AG08395 (cell line): ENCODE data around the gene RAI14.

ENCODE experiments used
- DNase-seq: peaks from one replicate; pipeline ENCODE4 v3.0.0; 2012; ENCODE audit warnings: mixed read lengths, low spot score

Gene RAI14

DNA sequence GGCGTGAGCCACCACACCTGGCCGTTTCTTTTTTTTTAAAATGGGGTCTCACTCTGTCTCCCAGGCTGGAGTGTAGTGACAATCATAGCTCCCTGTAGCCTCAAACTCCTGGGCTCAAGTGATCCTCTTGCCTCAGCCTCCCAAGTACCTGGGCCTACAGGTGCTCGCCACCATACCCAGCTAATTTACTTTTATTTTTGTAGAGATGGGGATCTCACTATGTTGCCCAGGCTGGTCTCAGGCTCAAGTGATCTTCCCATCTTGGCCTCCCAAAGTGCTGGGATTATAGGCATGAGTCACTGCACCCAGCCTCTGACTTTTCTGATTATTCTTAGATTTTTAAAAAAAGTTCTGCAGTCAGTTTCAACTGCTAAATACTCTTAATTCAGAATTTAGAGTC is 21.3 kb downstream of the RAI14 start:
- no peak for DNase-seq

DNA sequence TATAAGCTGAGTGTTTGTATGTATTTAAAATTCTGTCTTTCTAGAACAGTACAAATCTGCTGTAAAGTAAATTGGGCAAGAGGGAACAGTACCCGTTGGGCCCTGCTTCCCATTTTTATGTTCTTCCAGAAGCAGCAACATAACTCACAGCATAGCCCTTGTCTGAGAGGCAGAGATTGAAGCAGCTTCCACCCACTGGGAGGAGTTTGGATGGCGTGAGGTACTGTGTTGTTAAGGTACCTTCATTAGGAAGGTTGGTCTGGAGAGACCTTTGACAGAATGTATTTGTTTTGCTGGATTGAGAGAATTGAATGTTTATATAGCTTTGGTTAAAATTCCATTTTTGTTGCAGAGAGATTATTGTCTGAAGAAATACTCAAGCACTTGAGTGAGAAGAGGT is 24.8 kb downstream of the RAI14 start:
- DNase-seq, result no peak

GRCh38 chr5:34682926-34683623 is 26.9 kb downstream of the RAI14 start:
- DNase-seq, result no peak

GRCh38 chr5:34684281-34684979 is 28.3 kb downstream of the RAI14 start:
- peak; percentile 21 for DNase-seq

GRCh38 chr5:34684980-34685352 is 28.8 kb downstream of the RAI14 start:
- no peak for DNase-seq

DNA sequence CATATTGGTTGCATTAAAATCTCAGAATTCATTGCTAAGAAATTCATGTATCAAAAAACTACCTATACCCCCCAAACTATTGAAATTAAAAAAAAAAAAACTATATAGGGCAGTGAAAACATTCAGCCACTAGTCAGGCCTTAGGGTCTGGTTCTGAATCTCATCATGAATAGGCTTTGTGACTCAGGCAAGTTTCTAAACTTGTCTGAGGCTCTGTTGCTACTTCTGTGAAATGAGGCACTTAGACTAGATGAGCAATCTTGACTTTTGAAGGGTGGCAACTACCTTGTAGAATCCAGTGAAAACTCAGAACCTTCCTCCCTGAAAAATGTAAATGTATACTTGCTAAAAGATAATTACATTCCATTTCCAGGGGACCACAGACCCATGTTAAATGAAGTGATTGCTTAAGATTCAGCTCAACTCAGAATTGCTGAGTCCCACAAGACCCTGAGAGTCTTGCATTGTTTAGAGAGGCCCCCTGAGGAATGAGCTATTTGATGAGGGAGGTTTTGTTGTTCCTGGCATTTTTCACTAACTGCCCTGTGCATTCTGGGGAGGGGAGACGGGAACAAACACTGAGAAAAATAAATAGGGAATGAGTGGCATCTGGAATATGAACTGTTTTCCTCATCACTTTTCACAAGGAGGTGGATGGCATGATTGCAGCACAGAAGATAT is 29.5 kb downstream of the RAI14 start:
- peak; percentile 38 for DNase-seq

- DNase-seq, result peak; percentile 63
Measured at GRCh38 chr5:34686762-34687268, 30.7 kb downstream of the RAI14 start.

- DNase-seq, result no peak
Measured at GRCh38 chr5:34687269-34688011, 31.3 kb downstream of the RAI14 start.

- DNase-seq, result no peak
Measured at GRCh38 chr5:34688015-34688810, 32.1 kb downstream of the RAI14 start.

- no peak for DNase-seq
Measured at GRCh38 chr5:34690301-34690700, 34.2 kb downstream of the RAI14 start.

DNA sequence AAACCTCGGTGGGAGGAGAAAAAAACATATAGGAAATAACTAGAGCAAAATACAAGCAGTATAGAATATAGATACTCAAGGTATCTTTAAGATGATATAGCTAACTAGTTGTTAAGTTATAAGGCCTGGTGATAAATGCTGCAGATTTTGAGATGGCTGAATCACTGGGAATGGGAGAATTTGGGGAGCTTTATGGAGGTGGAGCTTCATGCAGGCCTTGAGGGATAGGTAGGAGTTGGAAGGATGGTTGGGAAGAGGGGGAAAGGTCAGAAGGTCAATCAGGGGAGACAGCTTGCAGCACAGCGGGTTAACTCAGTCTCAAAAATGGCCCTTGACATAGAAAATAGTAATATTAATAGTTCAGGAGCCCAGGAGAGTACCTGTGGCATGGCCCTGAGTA is 34.8 kb downstream of the RAI14 start:
- no peak for DNase-seq

DNA sequence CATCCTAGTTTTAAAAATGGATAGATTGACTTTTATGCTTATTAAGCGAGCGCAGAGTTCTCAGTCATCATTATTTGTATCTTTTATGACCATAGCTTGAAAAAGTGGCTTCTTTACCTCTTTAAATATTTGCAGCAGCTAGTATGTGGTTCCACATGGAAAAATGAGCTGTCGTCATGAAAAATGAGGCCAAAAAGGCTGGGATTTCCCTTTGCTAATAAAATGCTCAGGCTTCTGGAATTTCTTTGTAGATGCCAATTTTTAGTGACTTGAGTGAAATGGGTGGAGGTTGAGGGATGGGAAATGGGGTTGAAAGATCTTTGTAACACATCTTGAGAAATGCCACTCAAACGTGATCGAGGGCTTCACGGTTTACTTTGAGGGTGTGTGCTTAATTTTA is 35.2 kb downstream of the RAI14 start:
- peak; percentile 50 for DNase-seq

DNA sequence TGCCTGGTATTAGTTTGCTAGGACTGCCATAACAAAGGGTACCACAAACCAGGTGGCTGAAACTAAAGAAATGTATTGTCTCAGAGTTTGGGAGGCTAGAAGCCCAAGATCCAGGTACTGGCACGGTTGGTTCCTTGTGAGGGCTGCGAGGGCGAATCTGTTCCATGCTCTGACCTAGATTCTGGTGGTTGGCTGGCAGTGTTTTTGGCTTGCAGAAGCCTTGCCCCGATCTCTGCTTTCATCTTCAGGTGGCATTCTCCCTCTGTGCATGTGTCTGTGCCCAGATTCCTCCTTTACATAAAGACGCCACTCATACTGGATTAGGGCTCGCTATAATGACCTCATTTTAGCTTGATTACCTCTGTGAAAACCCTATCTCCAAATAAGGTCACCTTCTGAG is 36.7 kb downstream of the RAI14 start:
- DNase-seq, result no peak

- DNase-seq, result no peak
Measured at GRCh38 chr5:34694012-34694411, 37.9 kb downstream of the RAI14 start.

GRCh38 chr5:34694685-34695084 is 38.6 kb downstream of the RAI14 start:
- DNase-seq, result no peak

DNA sequence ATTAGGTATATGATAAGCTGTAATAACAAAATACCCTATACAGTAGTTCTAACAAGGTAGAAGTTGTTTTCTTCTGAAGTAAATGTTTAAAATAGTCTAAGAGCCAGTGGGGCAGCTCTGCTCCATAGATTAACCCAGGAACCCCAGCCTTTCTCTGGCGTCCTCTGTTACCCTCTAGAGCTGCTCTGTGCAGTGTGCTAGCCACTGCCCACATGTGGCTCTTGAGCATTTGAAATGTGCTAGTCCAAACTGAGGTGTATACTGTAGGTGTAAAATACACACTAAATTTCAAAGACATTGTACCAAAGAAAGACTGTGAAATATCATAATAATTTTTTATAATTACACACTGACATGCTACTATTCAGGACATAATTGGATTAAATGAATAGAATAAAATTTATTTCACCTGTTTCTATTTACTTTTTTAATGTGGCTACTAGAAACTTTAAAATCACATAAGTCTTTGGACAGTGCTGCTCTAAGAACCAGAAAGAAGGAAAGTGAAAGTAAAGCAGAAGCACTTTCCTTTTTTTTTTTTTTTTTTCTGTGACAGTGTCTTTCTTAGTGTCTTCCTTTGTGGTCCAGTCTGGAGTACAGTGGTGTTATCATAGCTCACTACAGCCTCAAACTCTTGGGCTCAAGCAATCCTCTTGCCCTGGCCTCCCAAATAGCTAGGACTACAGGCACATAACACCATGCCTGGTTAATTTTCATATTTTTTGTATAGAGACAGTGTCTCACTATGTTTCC is 39.3 kb downstream of the RAI14 start:
- DNase-seq, result no peak

- DNase-seq, result no peak
Measured at GRCh38 chr5:34697308-34698108, 41.4 kb downstream of the RAI14 start.

- no peak for DNase-seq
Measured at GRCh38 chr5:34698109-34698419, 41.9 kb downstream of the RAI14 start.

DNA sequence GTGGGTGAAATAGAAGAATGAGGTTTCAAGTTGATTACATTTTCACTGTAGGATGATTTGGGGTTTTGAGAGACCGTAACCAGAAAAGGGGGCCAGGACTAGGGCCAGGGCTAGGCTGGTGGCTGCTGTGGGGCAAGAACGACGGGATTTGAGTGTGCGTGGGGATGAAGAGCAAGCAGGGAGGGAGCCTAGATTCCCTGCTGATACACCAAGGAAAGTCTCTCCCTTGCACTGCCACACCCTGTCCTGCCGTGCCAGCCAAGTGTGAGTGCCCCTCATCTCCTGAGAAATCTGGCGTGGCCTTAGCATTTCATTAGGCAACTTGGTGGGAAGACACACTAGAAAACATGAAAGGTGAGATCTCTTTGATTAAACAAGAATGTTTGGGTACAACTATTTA is 42.6 kb downstream of the RAI14 start:
- DNase-seq, result no peak
